Sigmoid colon (tissue), 4 donors: ENCODE data around the gene DEGS1.

Experiments used
- POLR2AphosphoS5 ChIP-seq, 4 donors: sonication (generic); formaldehyde crosslinking; IDR thresholded peaks; one replicate each; pipeline ENCODE4 v1.6.1; 2017; ENCODE audit warnings: antibody characterized with exemption in 4 of 4
- TF ChIP-seq, protein P1 (sequence below), 4 experiments: fragments of 450-650 bp in 3 of 4; fragments of 200-600 bp in 1 of 4; IDR thresholded peaks; one replicate each; pipeline ENCODE4 v1.5.1; 2016 to 2019; ENCODE audit warnings: antibody characterized with exemption in 4 of 4, mild to moderate bottlenecking in 3 of 4, moderate library complexity in 2 of 4

- TF ChIP-seq POLR2AphosphoS5 (IDR thresholded peaks at IDR 0.05): no peak
- TF ChIP-seq, protein P1, sequence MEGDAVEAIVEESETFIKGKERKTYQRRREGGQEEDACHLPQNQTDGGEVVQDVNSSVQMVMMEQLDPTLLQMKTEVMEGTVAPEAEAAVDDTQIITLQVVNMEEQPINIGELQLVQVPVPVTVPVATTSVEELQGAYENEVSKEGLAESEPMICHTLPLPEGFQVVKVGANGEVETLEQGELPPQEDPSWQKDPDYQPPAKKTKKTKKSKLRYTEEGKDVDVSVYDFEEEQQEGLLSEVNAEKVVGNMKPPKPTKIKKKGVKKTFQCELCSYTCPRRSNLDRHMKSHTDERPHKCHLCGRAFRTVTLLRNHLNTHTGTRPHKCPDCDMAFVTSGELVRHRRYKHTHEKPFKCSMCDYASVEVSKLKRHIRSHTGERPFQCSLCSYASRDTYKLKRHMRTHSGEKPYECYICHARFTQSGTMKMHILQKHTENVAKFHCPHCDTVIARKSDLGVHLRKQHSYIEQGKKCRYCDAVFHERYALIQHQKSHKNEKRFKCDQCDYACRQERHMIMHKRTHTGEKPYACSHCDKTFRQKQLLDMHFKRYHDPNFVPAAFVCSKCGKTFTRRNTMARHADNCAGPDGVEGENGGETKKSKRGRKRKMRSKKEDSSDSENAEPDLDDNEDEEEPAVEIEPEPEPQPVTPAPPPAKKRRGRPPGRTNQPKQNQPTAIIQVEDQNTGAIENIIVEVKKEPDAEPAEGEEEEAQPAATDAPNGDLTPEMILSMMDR (IDR thresholded peaks at IDR 0.05): no peak
Observed at GRCh38 chr1:224238212-224238611, 55.2 kb downstream of the DEGS1 start.
